HG03159 (cell line): Measurements from ENCODE around the gene NRG3.

ENCODE experiments used
- ATAC-seq: cut with Tn5 transposase; IDR thresholded peaks from one replicate; pipeline ENCODE4 v1.9.1; 2021; ENCODE audit warnings: mild to moderate bottlenecking, moderate library complexity; ENCODE audit not compliant: unreplicated experiment

NRG3 gene

GRCh38 chr10:82361256-82361655 is 486.3 kb downstream of the NRG3 start:
- no peak for ATAC-seq

GRCh38 chr10:82377608-82378007 is 502.6 kb downstream of the NRG3 start:
- ATAC-seq = no peak

- no peak for ATAC-seq
Observed at GRCh38 chr10:82378146-82378545, 503.2 kb downstream of the NRG3 start.

GRCh38 chr10:82383350-82383749 is 508.4 kb downstream of the NRG3 start:
- no peak for ATAC-seq

- no peak for ATAC-seq
Observed at GRCh38 chr10:82390866-82391658, 516.1 kb downstream of the NRG3 start.

GRCh38 chr10:82391971-82392370 is 517.0 kb downstream of the NRG3 start:
- ATAC-seq = no peak

- no peak for ATAC-seq
Observed at GRCh38 chr10:82392533-82392932, 517.5 kb downstream of the NRG3 start.

GRCh38 chr10:82394122-82394521 is 519.1 kb downstream of the NRG3 start:
- no peak for ATAC-seq

GRCh38 chr10:82394987-82395386 is 520.0 kb downstream of the NRG3 start:
- no peak for ATAC-seq

- ATAC-seq = no peak
Observed at GRCh38 chr10:82396886-82397285, 521.9 kb downstream of the NRG3 start.

GRCh38 chr10:82397854-82398253 is 522.9 kb downstream of the NRG3 start:
- ATAC-seq = no peak

GRCh38 chr10:82399850-82400249 is 524.9 kb downstream of the NRG3 start:
- no peak for ATAC-seq

- no peak for ATAC-seq
Observed at GRCh38 chr10:82400841-82401240, 525.8 kb downstream of the NRG3 start.

- no peak for ATAC-seq
Observed at GRCh38 chr10:82402906-82403401, 528.0 kb downstream of the NRG3 start.

GRCh38 chr10:82409671-82410070 is 534.7 kb downstream of the NRG3 start:
- no peak for ATAC-seq

- no peak for ATAC-seq
Observed at GRCh38 chr10:82411416-82411815, 536.4 kb downstream of the NRG3 start.

- ATAC-seq = no peak
Observed at GRCh38 chr10:82420001-82420400, 545.0 kb downstream of the NRG3 start.

- ATAC-seq = no peak
Observed at GRCh38 chr10:82429302-82429701, 554.3 kb downstream of the NRG3 start.

- ATAC-seq = no peak
Observed at GRCh38 chr10:82438277-82438676, 563.3 kb downstream of the NRG3 start.

GRCh38 chr10:82440775-82441174 is 565.8 kb downstream of the NRG3 start:
- ATAC-seq = no peak

GRCh38 chr10:82452046-82452445 is 577.1 kb downstream of the NRG3 start:
- no peak for ATAC-seq

- no peak for ATAC-seq
Observed at GRCh38 chr10:82452676-82453075, 577.7 kb downstream of the NRG3 start.
